Measurements from ENCODE around the gene GPR15.

- TF ChIP-seq, protein P1, sequence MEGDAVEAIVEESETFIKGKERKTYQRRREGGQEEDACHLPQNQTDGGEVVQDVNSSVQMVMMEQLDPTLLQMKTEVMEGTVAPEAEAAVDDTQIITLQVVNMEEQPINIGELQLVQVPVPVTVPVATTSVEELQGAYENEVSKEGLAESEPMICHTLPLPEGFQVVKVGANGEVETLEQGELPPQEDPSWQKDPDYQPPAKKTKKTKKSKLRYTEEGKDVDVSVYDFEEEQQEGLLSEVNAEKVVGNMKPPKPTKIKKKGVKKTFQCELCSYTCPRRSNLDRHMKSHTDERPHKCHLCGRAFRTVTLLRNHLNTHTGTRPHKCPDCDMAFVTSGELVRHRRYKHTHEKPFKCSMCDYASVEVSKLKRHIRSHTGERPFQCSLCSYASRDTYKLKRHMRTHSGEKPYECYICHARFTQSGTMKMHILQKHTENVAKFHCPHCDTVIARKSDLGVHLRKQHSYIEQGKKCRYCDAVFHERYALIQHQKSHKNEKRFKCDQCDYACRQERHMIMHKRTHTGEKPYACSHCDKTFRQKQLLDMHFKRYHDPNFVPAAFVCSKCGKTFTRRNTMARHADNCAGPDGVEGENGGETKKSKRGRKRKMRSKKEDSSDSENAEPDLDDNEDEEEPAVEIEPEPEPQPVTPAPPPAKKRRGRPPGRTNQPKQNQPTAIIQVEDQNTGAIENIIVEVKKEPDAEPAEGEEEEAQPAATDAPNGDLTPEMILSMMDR (IDR thresholded peaks at IDR 0.05): no peak
- TF ChIP-seq POLR2A (IDR thresholded peaks at IDR 0.05): no peak
Measured at GRCh38 chr3:98561727-98562521, 30.1 kb downstream of the GPR15 start.
